ENCODE measurements around the gene IFITM5. TPM values are rescaled to one million over a fixed set of nuclear protein-coding genes. Genes with fewer than 3 reads are reported as not detected.
"Not testable (repeated sequence)": the region's sequence is repeated elsewhere in the genome, so short reads cannot be mapped to it uniquely, and the experiment has no call there.

Gene IFITM5
- total and polyA plus RNA-seq, 2 donors (not counting 1 experiment from before 2014, with no cell fraction given) = not detected

- no peaks in the 10 kb centered on the region for H3K79me2 ChIP-seq (ENCODE audit: control insufficient read depth, insufficient read depth, low read length)
- H3K36me3 ChIP-seq (replicated peaks in 1 of 2; ENCODE audit: control extremely low read depth in 1 of 2, control insufficient read depth in 1 of 2, extremely low read depth in 1 of 2, insufficient read depth in 2 of 2, low read length in 1 of 2) = no peaks in the 10 kb centered on the region
- no peaks in the 10 kb centered on the region for H3K9me3 Mint-ChIP-seq (ENCODE audit: insufficient read depth)
- no peak for ATAC-seq (ENCODE audit: low read depth)
- H3K4me2 ChIP-seq (replicated peaks; ENCODE audit: low read depth, low read length, poor library complexity, severe bottlenecking) = peak overlapping the region; percentile 81
- H3K9me3 ChIP-seq (ENCODE audit: control extremely low read depth in 1 of 3, control insufficient read depth in 2 of 3, insufficient read depth in 1 of 3, low read length in 2 of 3) = peaks cover 0 to 7% (median 0%) of the 10 kb centered on the region in 3 donors
- H2AFZ ChIP-seq (ENCODE audit: insufficient read depth, low read depth, low read length, poor library complexity, severe bottlenecking) = peak overlapping the region; percentile 82
- peak overlapping the region; percentile 95 to 96 for H3K27ac ChIP-seq (ENCODE audit: low read length in 2 of 2)
- no peaks in the 10 kb centered on the region for H3K27me3 ChIP-seq (replicated peaks in 1 of 4; ENCODE audit: control extremely low read depth in 1 of 4, control insufficient read depth in 3 of 4, insufficient read depth in 4 of 4, low read length in 3 of 4)
- WGBS (ENCODE audit: insufficient coverage) = 89% methylated on average over 29 of the region's 30 CpGs
- TF ChIP-seq EZH2 (IDR thresholded peaks at IDR 0.05; ENCODE audit: borderline replicate concordance, insufficient read depth, low read depth, low read length, poor library complexity, severe bottlenecking) (no peak), CTCF (IDR thresholded peaks at IDR 0.05) (no peak)
- peak overlapping the region; percentile 66 for H3K4me3 Mint-ChIP-seq
- H3K27me3 Mint-ChIP-seq = no peaks in the 10 kb centered on the region
- intact Hi-C loops (cut with micrococcal nuclease) = no loop called here
- H3K4me1 ChIP-seq (ENCODE audit: control insufficient read depth in 2 of 2, insufficient read depth in 2 of 2, low read length in 2 of 2) = peaks cover 29 to 47% of the 10 kb centered on the region in 2 donors
- ChIA-PET POLR2A (interaction anchor here (1.0 to 1.5 kb wide), 3 partner anchors 23 to 57 kb away, joined by 3 to 8 read pairs (median 3); no protein-coding TSS in a partner anchor), CTCF (interaction anchor here (1.0 to 2.3 kb wide), 5 partner anchors 14 to 75 kb away, joined by 3 to 10 read pairs (median 6); no protein-coding TSS in a partner anchor)
- H4K20me1 ChIP-seq (ENCODE audit: control insufficient read depth, insufficient read depth, low read length, poor library complexity, severe bottlenecking) = no peaks in the 10 kb centered on the region
- H3K9ac ChIP-seq (ENCODE audit: low read length) = peak overlapping the region; percentile 57
- DNase-seq = no peak
- peaks cover 49% of the 10 kb centered on the region for H3K4me1 Mint-ChIP-seq
- H3K4me3 ChIP-seq (ENCODE audit: control extremely low read depth in 1 of 5, extremely low read depth in 1 of 5, insufficient read depth in 1 of 5, low read depth in 2 of 5, low read length in 4 of 5) = peak overlapping the region in 3 of 5 experiments; percentile 21 to 34 (median 26)
- H3K27ac Mint-ChIP-seq = peak overlapping the region; percentile 95
These were observed 26.7 kb upstream of the IFITM5 start for GRCh38 chr11:325796-326591.

- peak overlapping the region; percentile 16 for H3K4me3 Mint-ChIP-seq
- WGBS (ENCODE audit: insufficient coverage) = 77% methylated on average over 13 of the region's 34 CpGs
These were observed 25.5 kb upstream of the IFITM5 start for GRCh38 chr11:324593-325517.

More at GRCh38 chr11:324593-325517, 25.5 kb upstream of the IFITM5 start:
- intact Hi-C loops (cut with micrococcal nuclease); H3K4me2 ChIP-seq (replicated peaks; ENCODE audit: low read depth, low read length, poor library complexity, severe bottlenecking); DNase-seq; POLR2A ChIA-PET; H2AFZ ChIP-seq (ENCODE audit: insufficient read depth, low read depth, low read length, poor library complexity, severe bottlenecking); H3K4me3 ChIP-seq (ENCODE audit: control extremely low read depth in 1 of 5, extremely low read depth in 1 of 5, insufficient read depth in 1 of 5, low read depth in 2 of 5, low read length in 4 of 5); H3K27me3 Mint-ChIP-seq; ATAC-seq (ENCODE audit: low read depth); H4K20me1 ChIP-seq (ENCODE audit: control insufficient read depth, insufficient read depth, low read length, poor library complexity, severe bottlenecking); H3K27me3 ChIP-seq (replicated peaks in 1 of 4; ENCODE audit: control extremely low read depth in 1 of 4, control insufficient read depth in 3 of 4, insufficient read depth in 4 of 4, low read length in 3 of 4); H3K9me3 Mint-ChIP-seq (ENCODE audit: insufficient read depth); H3K36me3 ChIP-seq (replicated peaks in 1 of 2; ENCODE audit: control extremely low read depth in 1 of 2, control insufficient read depth in 1 of 2, extremely low read depth in 1 of 2, insufficient read depth in 2 of 2, low read length in 1 of 2); H3K9me3 ChIP-seq (ENCODE audit: control extremely low read depth in 1 of 3, control insufficient read depth in 2 of 3, insufficient read depth in 1 of 3, low read length in 2 of 3); H3K79me2 ChIP-seq (ENCODE audit: control insufficient read depth, insufficient read depth, low read length); H3K27ac ChIP-seq (ENCODE audit: low read length in 2 of 2); H3K9ac ChIP-seq (ENCODE audit: low read length): not testable (repeated sequence)
- CTCF ChIA-PET = interaction anchor here (1.0 to 2.3 kb wide), 4 partner anchors 13 to 74 kb away, joined by 3 to 6 read pairs (median 4); no protein-coding TSS in a partner anchor
- peaks cover 29 to 43% of the 10 kb centered on the region in 2 donors for H3K4me1 ChIP-seq (ENCODE audit: control insufficient read depth in 2 of 2, insufficient read depth in 2 of 2, low read length in 2 of 2)
- H3K4me1 Mint-ChIP-seq = peaks cover 50% of the 10 kb centered on the region
- peak overlapping the region; percentile 76 for H3K27ac Mint-ChIP-seq
